Activated CD4-positive, CD25-positive, alpha-beta regulatory T cell treated with anti-CD3 and anti-CD28 coated beads, Interleukin-2, amount 50 U/mL, for 16 hours (primary cell): ENCODE data around the gene MOBP.
"Not testable (repeated sequence)": the region's sequence is repeated elsewhere in the genome, so short reads cannot be mapped to it uniquely, and the experiment has no call there.

Source experiments
- DNase-seq: peaks from one replicate; pipeline ENCODE4 v3.0.0-alpha.2; 2020; ENCODE audit warnings: low read depth, low spot score

Gene MOBP

GRCh38 chr3:39449796-39450195, 17.7 kb upstream of the MOBP start:
- no peak for DNase-seq

GRCh38 chr3:39453134-39453533, 14.3 kb upstream of the MOBP start:
- DNase-seq = no peak

- DNase-seq = not testable (repeated sequence)
Measured at GRCh38 chr3:39453872-39454271, 13.6 kb upstream of the MOBP start.

GRCh38 chr3:39454591-39455217, 12.8 kb upstream of the MOBP start:
- DNase-seq = no peak

- no peak for DNase-seq
Measured at GRCh38 chr3:39456159-39456558, 11.3 kb upstream of the MOBP start.

- no peak for DNase-seq
Measured at GRCh38 chr3:39457361-39457760, 10.1 kb upstream of the MOBP start.

GRCh38 chr3:39458579-39458978, 8.9 kb upstream of the MOBP start:
- not testable (repeated sequence) for DNase-seq

- DNase-seq = no peak
Measured at GRCh38 chr3:39460677-39461076, 6.8 kb upstream of the MOBP start.

- no peak for DNase-seq
Measured at GRCh38 chr3:39463269-39463668, 4.2 kb upstream of the MOBP start.

GRCh38 chr3:39466988-39467387, 492 bp upstream of the MOBP start:
- no peak for DNase-seq

GRCh38 chr3:39468108-39468436, 592 bp downstream of the MOBP start:
- DNase-seq = no peak

- no peak for DNase-seq
Measured at GRCh38 chr3:39469258-39469657, 1.8 kb downstream of the MOBP start.

GRCh38 chr3:39469945-39470344, 2.5 kb downstream of the MOBP start:
- DNase-seq = no peak

- no peak for DNase-seq
Measured at GRCh38 chr3:39471652-39472051, 4.2 kb downstream of the MOBP start.

GRCh38 chr3:39473452-39474125, 6.1 kb downstream of the MOBP start:
- DNase-seq = no peak

- no peak for DNase-seq
Measured at GRCh38 chr3:39474126-39474515, 6.6 kb downstream of the MOBP start.

- DNase-seq = no peak
Measured at GRCh38 chr3:39476783-39477182, 9.3 kb downstream of the MOBP start.

GRCh38 chr3:39478226-39478625, 10.7 kb downstream of the MOBP start:
- no peak for DNase-seq

- no peak for DNase-seq
Measured at GRCh38 chr3:39479701-39480414, 12.4 kb downstream of the MOBP start.

GRCh38 chr3:39485547-39485946, 18.1 kb downstream of the MOBP start:
- DNase-seq = no peak

GRCh38 chr3:39491014-39491413, 23.5 kb downstream of the MOBP start:
- DNase-seq = no peak

GRCh38 chr3:39491733-39492350, 24.4 kb downstream of the MOBP start:
- DNase-seq = no peak

GRCh38 chr3:39494781-39495180, 27.3 kb downstream of the MOBP start:
- no peak for DNase-seq
